Rectal smooth muscle tissue (tissue), 1 donor: ENCODE results near the gene POC1B.

Experiments
- H3K27ac ChIP-seq: one replicate; pipeline ENCODE4 v1.7.0; 2013; ENCODE audit warnings: low read depth, low read length, inconsistent platforms
- H3K27me3 ChIP-seq: one replicate; pipeline ENCODE4 v1.7.0; 2013; ENCODE audit warnings: low read length; ENCODE audit not compliant: control insufficient read depth, insufficient read depth
- H3K36me3 ChIP-seq: one replicate; pipeline ENCODE4 v1.7.0; 2013; ENCODE audit warnings: low read length; ENCODE audit not compliant: control insufficient read depth, insufficient read depth
- H3K4me1 ChIP-seq: one replicate; pipeline ENCODE4 v1.7.0; 2013; ENCODE audit warnings: low read length; ENCODE audit not compliant: control insufficient read depth, insufficient read depth
- H3K4me3 ChIP-seq: one replicate; pipeline ENCODE4 v1.7.0; 2013; ENCODE audit warnings: low read length
- H3K9ac ChIP-seq: one replicate; pipeline ENCODE4 v1.7.0; 2013; ENCODE audit warnings: low read length

Gene POC1B

DNA sequence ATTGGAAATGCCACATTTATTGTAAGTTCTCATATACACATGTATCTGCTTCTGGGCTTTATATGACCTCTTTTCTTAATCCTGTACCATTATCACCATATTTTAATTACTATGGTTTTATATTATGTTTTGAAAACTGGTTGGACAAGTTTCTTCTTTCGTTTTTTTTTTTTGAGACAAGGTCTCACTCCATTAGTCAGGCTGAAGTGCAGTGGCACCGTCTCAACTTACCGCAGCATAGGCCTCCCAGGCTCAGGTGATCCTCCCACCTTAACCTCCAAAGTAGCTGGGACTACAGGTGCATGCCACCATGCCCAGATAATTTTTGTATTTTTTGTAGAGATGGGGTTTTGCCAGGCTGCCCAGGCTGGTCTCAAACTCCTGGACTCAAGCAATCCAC lies 45.9 kb downstream of the POC1B start:
- H3K27ac ChIP-seq, result no peak overlapping the region
- no peaks in the 10 kb centered on the region for H3K27me3 ChIP-seq
- no peak overlapping the region for H3K4me3 ChIP-seq
- no peaks in the 10 kb centered on the region for H3K36me3 ChIP-seq
- no peak overlapping the region for H3K9ac ChIP-seq
- H3K4me1 ChIP-seq, result no peaks in the 10 kb centered on the region

DNA sequence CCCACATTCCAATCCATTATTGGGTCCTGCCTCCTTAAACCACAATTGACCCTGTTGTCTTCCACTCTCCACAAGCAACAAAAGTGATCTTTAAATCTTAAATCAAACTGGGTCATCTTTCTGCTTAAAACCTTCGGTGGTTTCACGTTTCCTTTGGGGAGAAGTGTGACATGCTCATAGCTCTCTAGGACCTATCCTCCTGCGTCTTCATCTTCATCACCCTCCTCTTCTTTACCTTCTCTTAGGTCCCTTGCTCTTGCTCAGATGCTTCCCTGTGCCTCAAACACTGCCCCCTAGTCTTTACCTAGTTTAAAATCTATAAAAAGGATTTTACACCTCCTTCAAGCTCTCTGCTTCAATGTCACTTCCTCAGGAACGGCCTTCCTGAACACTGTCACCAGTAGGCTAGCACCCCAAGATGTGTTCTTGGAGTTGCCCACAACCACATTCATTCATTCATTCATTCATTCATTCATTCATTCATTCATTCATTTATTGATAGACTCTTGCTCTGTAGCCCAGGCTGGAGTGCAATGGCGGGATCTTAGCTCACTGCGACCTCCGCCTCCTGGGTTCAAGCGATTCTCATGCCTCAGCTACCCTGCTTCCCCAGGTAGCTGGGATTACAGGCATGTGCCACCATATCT lies 48.1 kb downstream of the POC1B start:
- Histone ChIP-seq H3K36me3 (no peaks in the 10 kb centered on the region), H3K27me3 (no peaks in the 10 kb centered on the region), H3K27ac (no peak overlapping the region), H3K9ac (no peak overlapping the region), H3K4me3 (no peak overlapping the region), H3K4me1 (no peaks in the 10 kb centered on the region)

DNA sequence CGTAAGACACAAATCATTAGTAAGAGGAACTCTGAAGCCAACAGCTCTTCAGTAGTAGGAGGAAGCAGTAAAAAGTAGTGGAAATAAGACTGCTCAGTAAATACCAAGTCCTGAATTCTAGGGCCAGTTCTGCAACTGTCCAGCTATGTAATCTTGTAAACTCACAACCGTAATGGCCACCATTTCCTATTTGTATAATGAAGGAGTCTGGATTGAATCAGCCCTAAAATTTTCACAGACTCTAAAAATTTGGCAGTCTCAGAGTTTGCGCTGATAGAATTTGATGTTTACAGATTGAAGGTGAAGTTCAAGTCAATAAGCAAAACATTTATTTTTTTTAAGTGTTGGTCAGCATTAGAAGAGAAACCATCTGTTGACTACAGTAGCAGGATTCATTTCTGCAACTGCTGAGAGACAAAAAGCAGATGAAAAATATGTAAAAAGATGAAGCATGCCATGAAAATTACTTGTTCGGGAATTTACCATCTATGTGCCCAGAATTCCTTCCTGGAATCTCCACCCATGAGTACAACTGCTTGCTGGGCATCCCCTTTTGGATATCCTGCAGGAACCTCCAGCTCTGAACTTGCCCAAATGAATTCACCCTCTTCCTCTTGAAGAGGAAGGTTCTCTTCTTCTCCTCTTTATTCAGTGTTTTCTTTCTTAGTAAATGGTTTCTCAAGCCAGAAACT lies 48.8 kb downstream of the POC1B start:
- no peak overlapping the region for H3K4me3 ChIP-seq
- H3K27me3 ChIP-seq, result no peaks in the 10 kb centered on the region
- H3K4me1 ChIP-seq, result no peaks in the 10 kb centered on the region
- no peak overlapping the region for H3K9ac ChIP-seq
- H3K36me3 ChIP-seq, result no peaks in the 10 kb centered on the region
- H3K27ac ChIP-seq, result no peak overlapping the region

DNA sequence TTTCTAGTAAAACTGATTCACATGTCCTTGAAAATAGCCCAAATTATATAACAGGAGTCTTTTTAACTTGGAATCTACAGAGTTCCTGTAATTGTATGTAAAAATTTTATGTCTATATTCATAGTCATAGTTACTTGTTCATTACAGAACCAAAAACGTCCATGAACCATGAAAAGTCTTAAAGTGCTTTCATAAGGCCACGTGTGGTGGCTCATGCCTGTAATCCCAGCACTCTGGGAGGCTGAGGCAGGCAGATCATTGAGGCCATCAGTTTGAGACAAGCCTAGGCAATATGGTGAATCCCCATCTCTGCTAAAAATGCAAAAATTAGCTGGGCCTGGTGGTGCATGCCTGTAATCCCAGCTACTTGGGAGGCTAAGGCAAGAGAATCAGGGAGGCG lies 49.6 kb downstream of the POC1B start:
- no peaks in the 10 kb centered on the region for H3K27me3 ChIP-seq
- H3K4me3 ChIP-seq, result no peak overlapping the region
- H3K9ac ChIP-seq, result no peak overlapping the region
- no peak overlapping the region for H3K27ac ChIP-seq
- no peaks in the 10 kb centered on the region for H3K36me3 ChIP-seq
- no peaks in the 10 kb centered on the region for H3K4me1 ChIP-seq

DNA sequence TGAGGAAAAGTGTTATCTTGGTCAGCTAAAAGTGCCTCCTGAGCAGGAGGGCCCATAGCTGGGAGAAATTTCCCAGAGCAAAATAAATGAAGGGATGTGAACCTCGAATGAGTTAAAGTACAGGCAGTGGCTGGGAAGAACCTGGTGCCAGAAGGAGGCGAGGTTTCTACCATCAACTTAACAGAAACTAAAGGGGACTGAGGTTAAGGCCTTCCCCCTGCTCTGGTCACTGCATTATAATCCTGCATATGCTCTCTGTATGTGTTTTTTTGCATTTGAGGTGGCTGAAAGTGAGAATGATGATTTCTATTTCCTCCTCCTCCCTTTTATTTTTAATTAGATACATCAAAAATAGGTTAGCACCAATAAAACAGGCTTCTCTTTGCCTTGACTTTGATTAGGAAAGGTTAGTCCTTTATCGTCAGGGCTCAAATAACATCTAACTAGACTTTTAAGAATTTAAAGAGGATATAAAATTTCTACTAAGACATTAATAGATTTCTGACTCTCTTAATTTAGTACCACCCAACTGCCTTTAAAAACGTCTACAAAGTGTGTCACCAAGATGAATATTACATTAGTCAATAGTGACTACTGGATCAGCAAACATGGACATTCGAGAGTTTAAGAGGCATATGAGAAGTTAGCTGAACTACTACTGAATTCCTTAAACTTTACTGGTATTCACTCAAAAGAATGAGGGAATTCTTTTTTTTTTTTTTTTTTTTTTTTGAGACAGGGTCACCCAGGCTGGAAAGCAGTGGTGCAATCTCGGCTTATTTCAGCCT lies 50.5 kb downstream of the POC1B start:
- Histone ChIP-seq H3K27me3 (no peaks in the 10 kb centered on the region), H3K36me3 (no peaks in the 10 kb centered on the region), H3K27ac (no peak overlapping the region), H3K4me3 (no peak overlapping the region), H3K9ac (no peak overlapping the region), H3K4me1 (no peaks in the 10 kb centered on the region)

DNA sequence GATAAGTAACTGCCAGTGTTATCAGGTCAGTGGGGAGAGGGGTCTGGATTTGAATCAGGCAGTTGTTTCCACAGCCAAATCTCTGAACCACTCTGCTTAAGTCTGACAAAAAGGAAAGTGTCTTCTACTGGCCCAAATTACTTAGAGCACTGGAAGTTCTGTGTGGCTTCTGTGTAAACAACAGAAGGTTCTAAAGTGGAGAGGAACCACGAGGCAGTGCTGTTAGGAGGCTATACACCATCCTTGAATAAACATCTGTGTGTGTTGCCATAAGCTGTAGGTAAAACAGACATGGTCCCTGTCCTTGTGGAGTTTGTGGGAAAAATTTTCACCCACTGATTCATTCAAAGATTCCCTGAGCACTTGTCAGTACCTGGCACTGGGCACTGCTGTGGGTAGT lies 51.2 kb downstream of the POC1B start:
- Histone ChIP-seq H3K36me3 (no peaks in the 10 kb centered on the region), H3K4me1 (no peaks in the 10 kb centered on the region), H3K27me3 (no peaks in the 10 kb centered on the region), H3K4me3 (no peak overlapping the region), H3K27ac (no peak overlapping the region), H3K9ac (no peak overlapping the region)

DNA sequence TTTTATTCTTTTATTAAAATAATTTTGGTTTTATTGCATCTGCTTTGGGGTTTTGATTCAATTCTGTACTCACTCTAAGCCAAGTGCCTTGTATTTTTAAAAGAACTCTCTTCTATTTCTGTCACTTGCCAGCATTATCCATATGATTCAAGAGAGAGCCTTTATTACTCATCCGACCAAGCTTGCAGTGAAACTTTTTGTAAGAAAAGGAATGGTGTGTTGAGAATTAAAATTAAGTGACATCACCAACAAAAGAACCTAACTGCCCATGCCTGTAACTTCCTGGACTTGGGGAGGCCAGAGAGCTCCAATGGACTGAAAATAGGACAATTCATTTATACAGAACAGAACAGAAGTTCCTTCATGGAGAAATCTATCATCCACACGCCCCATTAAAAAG lies 53.3 kb downstream of the POC1B start:
- no peak overlapping the region for H3K4me3 ChIP-seq
- no peak overlapping the region for H3K9ac ChIP-seq
- no peak overlapping the region for H3K27ac ChIP-seq

DNA sequence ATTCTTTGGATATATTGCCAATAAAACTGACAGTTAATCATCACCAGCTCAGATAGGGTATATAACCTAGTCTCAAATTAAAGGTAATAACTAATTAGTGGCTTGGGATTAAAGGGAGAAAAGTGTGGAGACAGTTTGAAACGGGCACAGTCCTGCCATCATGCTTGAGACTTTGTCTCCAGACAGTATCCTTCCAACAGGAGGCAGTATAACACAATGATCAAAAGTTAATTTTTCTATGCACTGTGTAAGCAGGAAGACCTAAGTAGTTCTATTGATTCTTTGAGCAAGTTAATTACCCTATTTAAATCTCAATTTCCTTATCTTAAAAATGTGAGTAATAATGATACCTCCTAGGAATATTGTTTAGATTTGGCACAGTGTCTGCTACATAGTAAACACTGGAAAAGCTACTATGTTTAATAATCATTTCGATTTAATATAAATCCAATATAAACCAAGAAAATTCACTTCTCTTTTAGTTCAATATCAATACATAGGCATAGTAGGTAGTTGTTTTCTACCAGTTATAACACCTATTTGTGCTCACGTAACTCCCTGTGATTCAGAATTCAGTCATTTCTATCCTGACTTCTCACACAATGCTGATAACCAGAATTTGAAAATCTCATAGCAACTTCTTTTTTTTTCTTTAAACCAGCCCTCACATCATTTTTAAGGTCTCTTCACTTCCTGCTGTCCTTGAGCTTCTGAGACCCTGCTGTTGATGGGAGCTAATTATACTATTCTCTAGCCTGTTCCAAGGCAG lies 54.9 kb downstream of the POC1B start:
- Histone ChIP-seq H3K9ac (no peak overlapping the region), H3K36me3 (no peaks in the 10 kb centered on the region), H3K4me3 (no peak overlapping the region), H3K4me1 (no peaks in the 10 kb centered on the region), H3K27ac (no peak overlapping the region), H3K27me3 (no peaks in the 10 kb centered on the region)

More for the DNA sequence above, 53.3 kb downstream of the POC1B start:
- no peaks in the 10 kb centered on the region for H3K27me3 ChIP-seq
- no peaks in the 10 kb centered on the region for H3K4me1 ChIP-seq
- H3K36me3 ChIP-seq, result no peaks in the 10 kb centered on the region

DNA sequence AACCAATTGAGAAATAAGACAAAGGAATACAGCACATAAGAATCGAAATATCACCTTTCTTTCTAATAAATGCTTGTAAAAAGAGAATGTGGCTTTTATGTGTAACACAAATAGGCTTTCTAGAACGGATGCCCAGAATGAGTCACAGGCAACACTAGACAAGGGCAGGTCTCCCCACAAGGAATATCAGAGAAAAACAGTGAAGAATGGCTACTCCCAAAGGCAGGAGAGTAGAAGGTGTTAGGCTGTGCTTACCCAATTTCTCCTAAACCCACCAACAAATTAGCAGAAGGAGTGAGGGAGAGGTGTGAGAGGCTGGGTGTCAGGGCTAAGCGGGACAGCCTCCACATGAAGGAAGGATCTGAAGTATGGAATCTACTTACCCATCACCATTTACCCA lies 56.5 kb downstream of the POC1B start:
- Histone ChIP-seq H3K27me3 (no peaks in the 10 kb centered on the region), H3K4me3 (no peak overlapping the region), H3K4me1 (no peaks in the 10 kb centered on the region), H3K27ac (no peak overlapping the region), H3K36me3 (no peaks in the 10 kb centered on the region), H3K9ac (no peak overlapping the region)

DNA sequence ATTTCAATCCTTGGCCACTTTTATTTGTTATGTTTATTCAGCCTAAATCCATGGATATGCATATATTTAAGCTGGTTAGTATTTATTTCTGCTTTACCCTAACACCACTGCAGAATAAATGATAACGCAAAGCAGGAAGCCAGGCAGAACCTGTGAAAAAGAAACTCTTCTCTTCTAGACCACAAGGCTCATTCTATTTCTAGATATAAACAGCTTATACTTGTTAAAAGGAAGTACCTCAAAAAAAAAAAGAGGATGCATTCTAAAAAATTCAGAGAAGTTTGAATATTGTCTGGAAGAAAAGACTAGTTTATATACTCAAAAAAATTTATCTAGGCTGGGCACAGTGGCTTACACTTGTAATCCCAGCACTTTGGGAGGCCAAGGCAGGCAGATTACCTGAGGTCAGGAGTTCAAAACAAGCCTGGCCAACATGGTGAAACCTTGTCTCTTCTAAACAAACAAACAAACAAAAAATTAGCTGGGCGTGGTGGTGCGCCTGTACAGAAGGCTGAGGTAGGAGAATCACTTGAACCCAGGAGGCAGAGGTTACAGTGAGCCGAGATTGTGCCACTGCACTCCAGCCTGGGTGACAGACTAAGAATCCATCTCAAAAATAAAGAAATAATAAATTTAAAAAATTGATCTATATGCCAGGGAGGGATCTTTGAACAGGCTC lies 57.1 kb downstream of the POC1B start:
- H3K4me1 ChIP-seq, result no peaks in the 10 kb centered on the region
- H3K27me3 ChIP-seq, result no peaks in the 10 kb centered on the region
- H3K27ac ChIP-seq, result no peak overlapping the region
- H3K36me3 ChIP-seq, result no peaks in the 10 kb centered on the region
- no peak overlapping the region for H3K4me3 ChIP-seq
- H3K9ac ChIP-seq, result no peak overlapping the region

DNA sequence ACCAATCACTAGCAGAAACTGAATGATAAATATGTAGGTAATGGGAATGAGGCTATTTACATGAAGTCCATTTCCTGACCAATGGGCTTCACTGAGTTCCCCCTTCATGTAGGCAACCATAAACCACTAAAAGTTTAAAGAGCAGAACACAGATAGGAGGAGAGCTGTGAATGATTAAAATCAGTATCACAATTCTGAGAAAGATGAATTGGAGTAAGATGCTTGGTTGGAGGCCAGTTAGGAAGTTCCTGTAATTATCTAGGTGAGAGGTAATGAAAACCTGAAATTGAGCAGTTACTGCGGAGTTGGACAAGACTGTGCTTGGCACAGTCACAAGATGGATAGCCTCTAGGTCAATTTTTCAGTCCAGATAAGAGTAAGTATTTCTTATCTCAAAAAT lies 57.8 kb downstream of the POC1B start:
- Histone ChIP-seq H3K36me3 (no peaks in the 10 kb centered on the region), H3K27ac (no peak overlapping the region), H3K4me1 (no peaks in the 10 kb centered on the region), H3K27me3 (no peaks in the 10 kb centered on the region), H3K9ac (no peak overlapping the region), H3K4me3 (no peak overlapping the region)
